ENCODE data around the gene CCDC17.

The CCDC17 gene

DNA sequence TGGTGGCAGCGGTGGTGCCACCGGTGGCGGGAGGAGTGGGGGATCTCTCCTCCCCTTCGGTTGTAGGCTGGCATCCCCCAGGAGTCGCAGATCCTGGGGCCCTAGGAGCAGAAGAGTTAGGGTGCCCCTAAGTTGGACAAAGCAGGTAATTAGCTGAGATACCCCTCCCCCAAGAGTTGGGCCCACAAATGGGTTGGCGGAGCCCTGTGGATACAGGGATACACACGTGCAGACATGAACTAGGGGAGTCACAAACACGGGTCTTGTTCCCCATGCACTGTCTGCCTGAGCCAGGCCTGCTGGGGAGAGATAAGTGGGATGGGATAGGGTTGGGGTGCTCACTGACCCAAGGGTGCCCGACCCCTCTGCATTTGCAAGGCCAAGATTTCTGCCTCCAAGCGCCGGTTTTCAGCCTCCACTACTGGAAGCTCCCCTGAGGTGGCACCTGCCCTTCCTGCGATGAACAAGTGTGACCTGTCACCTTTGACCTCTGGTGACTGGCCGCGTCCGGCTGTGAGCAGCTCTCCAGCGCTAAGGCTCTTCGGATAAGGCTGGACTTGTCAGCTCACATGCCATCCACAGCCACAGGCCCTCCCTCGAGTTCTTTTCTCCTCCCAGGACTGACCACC lies 1.8 kb downstream of the CCDC17 start:
- Histone ChIP-seq H3K4me3 (ENCODE audit: extremely low read depth, insufficient read depth, low read length, poor library complexity, severe bottlenecking) (no peak overlapping the region), H3K27ac (ENCODE audit: low read depth, low read length, severe bottlenecking) (peak overlapping the region; percentile 49), H3K36me3 (ENCODE audit: control insufficient read depth, insufficient read depth, low read length) (peaks cover 63% of the 10 kb centered on the region), H3K9me3 (ENCODE audit: control insufficient read depth, low read length) (no peaks in the 10 kb centered on the region), H3K4me1 (ENCODE audit: control insufficient read depth, insufficient read depth, low read length, poor library complexity, severe bottlenecking) (no peaks in the 10 kb centered on the region)
- 93% methylated on average over 16 of the region's 18 CpGs for WGBS, 2 experiments (ENCODE audit: insufficient coverage in 2 of 2)

DNA sequence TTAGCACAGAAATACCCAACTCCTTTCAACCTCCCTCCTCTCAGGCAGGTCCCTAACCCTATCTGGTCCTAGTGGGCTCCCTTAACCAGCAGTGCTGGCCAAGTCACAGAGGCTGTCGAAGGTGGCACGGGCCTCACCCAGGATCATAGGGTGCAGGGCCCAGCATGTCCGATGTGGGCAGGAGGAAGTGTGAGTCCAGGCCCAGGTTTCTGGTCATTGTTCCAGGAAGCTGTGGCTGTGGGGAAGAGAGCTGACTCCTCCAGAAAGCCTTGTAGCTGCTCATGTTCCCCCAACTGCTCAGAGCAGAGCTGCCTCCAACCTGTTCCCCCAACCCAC lies 2.4 kb downstream of the CCDC17 start:
- H3K4me3 ChIP-seq (ENCODE audit: extremely low read depth, insufficient read depth, low read length, poor library complexity, severe bottlenecking), result no peak overlapping the region
- peaks cover 63% of the 10 kb centered on the region for H3K36me3 ChIP-seq (ENCODE audit: control insufficient read depth, insufficient read depth, low read length)
- H3K27ac ChIP-seq (ENCODE audit: low read depth, low read length, severe bottlenecking), result peak overlapping the region; percentile 49
- H3K4me1 ChIP-seq (ENCODE audit: control insufficient read depth, insufficient read depth, low read length, poor library complexity, severe bottlenecking), result no peaks in the 10 kb centered on the region
- 90 to 94% methylated on average over 3 of the region's 3 CpGs for WGBS, 2 experiments (ENCODE audit: insufficient coverage in 2 of 2)
- H3K9me3 ChIP-seq (ENCODE audit: control insufficient read depth, low read length), result no peaks in the 10 kb centered on the region

DNA sequence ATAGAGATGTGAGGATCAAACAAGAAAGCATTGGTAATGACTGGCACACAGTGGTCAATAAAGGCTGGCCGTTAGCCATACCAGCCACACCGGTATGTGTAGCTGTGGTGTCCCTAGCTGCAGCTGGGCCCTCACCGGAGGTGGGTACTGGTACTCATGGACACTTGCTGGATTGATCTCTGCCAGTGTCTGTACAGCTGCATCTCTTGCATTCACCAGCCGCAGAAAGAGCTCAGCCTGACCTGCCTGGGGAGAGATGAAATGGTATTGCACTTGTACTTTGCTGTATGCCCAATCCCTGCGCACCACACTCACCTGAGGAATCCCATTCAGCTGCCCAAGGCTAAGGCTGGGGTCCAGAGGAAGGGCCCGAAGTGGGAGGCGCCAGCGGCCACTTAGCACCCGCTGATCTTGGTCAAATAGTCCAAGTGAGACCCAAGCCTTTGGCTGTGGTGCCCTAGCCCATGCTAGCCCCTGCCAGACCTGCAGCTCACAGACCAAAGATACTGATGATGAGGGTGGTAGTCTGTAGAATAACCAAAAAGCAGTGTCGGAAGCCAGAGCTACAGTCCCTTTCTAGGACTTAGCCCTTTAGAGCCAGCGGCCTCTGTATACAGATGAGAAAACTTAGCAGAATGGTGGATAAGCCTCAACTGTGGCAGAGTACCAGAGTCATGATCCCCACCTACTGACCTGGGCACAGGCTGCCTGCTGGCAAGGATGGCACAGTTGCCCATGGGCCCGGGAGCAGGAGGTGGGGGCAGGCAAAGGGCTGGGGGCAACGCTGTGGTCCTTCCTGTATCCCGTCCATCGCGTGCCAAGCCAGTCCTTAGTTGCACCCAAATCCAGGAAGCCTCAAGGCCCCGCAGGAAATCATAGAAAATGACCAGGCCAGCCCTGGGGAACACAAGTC lies 3.0 kb downstream of the CCDC17 start:
- WGBS, 2 experiments (ENCODE audit: insufficient coverage in 2 of 2), result 92 to 96% methylated on average over 15 to 16 of the region's 17 CpGs
- H3K9me3 ChIP-seq (ENCODE audit: control insufficient read depth, low read length), result no peaks in the 10 kb centered on the region
- H3K4me3 ChIP-seq (ENCODE audit: extremely low read depth, insufficient read depth, low read length, poor library complexity, severe bottlenecking), result no peak overlapping the region
- H3K27ac ChIP-seq (ENCODE audit: low read depth, low read length, severe bottlenecking), result peak overlapping the region; percentile 49
- peaks cover 65% of the 10 kb centered on the region for H3K36me3 ChIP-seq (ENCODE audit: control insufficient read depth, insufficient read depth, low read length)
- no peaks in the 10 kb centered on the region for H3K4me1 ChIP-seq (ENCODE audit: control insufficient read depth, insufficient read depth, low read length, poor library complexity, severe bottlenecking)

DNA sequence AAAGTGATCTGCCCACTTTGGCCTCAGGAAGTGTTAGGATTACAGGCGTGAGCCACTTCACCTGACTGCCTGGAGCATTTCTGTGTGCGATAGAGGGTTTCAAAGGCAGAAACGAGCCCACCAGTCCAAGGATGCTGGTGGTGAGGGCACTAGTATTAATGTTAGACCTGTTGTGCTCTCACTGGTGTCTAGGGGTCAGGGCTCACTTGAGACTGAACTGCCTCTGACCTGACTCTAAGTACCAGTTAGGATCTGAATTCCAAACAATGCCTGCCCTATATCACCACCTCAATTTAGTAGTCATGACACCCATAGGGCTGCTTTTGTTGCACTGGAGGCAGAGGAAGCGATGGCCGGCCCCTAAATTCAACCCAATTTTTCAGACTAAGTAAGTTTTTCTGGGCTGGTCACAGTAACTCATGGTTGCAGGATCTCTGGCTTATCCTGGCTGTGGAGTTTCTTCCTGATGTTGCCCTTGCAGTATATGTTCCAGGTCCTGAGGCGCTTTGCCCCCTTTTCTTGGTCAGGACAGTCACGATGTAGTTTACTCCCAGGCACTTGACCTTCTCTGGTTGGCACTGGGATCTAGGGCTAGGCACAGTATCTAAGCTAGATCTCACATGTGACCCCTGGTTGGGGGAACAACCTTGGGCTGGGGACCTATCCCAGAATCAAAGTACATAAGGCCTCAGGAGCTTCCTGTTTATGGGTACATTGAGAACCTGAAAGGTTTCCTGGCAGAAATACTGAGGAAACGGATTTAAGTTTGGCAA lies 4.5 kb downstream of the CCDC17 start:
- no peaks in the 10 kb centered on the region for H3K4me1 ChIP-seq (ENCODE audit: control insufficient read depth, insufficient read depth, low read length, poor library complexity, severe bottlenecking)
- no peak overlapping the region for H3K4me3 ChIP-seq (ENCODE audit: extremely low read depth, insufficient read depth, low read length, poor library complexity, severe bottlenecking)
- no peak overlapping the region for H3K27ac ChIP-seq (ENCODE audit: low read depth, low read length, severe bottlenecking)
- no peaks in the 10 kb centered on the region for H3K9me3 ChIP-seq (ENCODE audit: control insufficient read depth, low read length)
- 78 to 81% methylated on average over 5 to 8 of the region's 8 CpGs for WGBS, 2 experiments (ENCODE audit: insufficient coverage in 2 of 2)
- H3K36me3 ChIP-seq (ENCODE audit: control insufficient read depth, insufficient read depth, low read length), result peaks cover 71% of the 10 kb centered on the region

DNA sequence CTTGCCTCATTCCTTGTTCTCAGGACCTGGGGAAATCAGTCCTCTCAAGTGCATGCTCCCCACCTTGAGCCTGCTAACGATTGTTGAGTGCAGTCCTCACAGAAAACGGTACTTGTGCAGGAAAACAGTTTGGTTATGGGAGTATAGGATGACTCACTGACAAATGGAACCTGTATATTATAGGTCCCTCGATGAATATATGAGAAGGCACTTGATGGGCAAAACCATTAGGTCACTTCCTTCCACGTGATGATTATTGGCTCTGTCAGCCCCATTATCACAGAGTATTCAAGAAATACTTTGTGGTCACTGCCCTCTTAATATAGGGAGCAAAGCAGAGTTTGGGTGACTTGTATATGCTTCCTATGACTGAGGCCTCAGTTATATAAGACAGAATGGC lies 6.2 kb downstream of the CCDC17 start:
- Histone ChIP-seq H3K36me3 (ENCODE audit: control insufficient read depth, insufficient read depth, low read length) (peaks cover 74% of the 10 kb centered on the region), H3K9me3 (ENCODE audit: control insufficient read depth, low read length) (no peaks in the 10 kb centered on the region), H3K4me3 (ENCODE audit: extremely low read depth, insufficient read depth, low read length, poor library complexity, severe bottlenecking) (no peak overlapping the region), H3K27ac (ENCODE audit: low read depth, low read length, severe bottlenecking) (no peak overlapping the region), H3K4me1 (ENCODE audit: control insufficient read depth, insufficient read depth, low read length, poor library complexity, severe bottlenecking) (no peaks in the 10 kb centered on the region)
- WGBS, 2 experiments (ENCODE audit: insufficient coverage in 2 of 2), result 98 to 100% methylated on average over 3 to 4 of the region's 4 CpGs

DNA sequence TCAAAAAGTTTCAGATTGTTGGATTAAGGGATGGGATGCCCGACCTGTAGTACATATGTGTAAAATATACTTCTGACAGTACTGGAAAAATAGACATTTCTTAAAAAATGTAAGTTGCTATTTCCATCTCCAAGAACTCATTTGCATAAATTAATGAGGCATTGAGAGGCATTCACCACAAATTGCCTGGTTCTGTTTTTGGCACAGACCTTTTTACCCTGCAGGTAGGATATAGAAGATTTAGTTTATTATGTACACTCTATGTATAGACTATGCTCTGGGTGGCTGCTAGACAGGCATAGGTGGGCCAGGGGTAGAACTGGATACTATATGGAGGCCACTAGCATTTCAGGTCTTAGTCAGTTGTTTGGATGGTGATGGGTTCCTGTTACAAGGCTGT lies 8.0 kb downstream of the CCDC17 start:
- no peak overlapping the region for H3K4me3 ChIP-seq (ENCODE audit: extremely low read depth, insufficient read depth, low read length, poor library complexity, severe bottlenecking)
- no CpG with 5 or more reads among the region's 1 CpG for WGBS, 2 experiments (ENCODE audit: insufficient coverage in 2 of 2)
- no peak overlapping the region for H3K27ac ChIP-seq (ENCODE audit: low read depth, low read length, severe bottlenecking)
- no peaks in the 10 kb centered on the region for H3K9me3 ChIP-seq (ENCODE audit: control insufficient read depth, low read length)
- no peaks in the 10 kb centered on the region for H3K4me1 ChIP-seq (ENCODE audit: control insufficient read depth, insufficient read depth, low read length, poor library complexity, severe bottlenecking)
- H3K36me3 ChIP-seq (ENCODE audit: control insufficient read depth, insufficient read depth, low read length), result peaks cover 84% of the 10 kb centered on the region

DNA sequence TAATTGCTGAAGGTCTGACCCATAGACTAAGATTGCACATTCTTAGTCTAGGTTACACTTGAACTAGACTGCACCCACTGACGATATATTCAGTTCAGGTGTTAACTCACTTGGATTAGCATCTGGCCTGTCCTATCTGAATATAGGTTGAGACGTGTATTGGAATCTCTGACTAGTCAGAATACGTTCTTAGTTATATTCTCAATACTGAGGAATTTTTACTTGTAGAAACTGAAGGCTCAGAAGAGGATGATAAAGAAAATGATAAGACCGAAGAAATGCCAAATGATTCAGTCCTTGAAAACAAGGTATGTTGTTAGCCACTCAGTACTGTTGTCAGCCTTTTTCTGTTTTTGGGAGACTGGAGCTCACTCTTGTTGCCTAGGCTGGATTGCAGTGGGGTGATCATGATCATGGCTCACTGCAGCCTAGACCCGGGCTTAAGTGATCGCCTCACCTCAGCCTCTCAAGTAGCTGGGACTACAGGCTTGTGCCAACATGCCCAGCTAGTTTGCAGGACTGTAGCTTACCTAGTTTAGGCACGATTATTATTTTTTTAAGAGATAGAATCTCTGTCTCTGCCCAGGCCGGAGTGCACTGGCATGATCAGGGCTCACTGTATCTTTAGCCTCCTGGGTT lies 10.8 kb downstream of the CCDC17 start:
- peaks cover 92% of the 10 kb centered on the region for H3K36me3 ChIP-seq (ENCODE audit: control insufficient read depth, insufficient read depth, low read length)
- 93 to 94% methylated on average over 6 to 7 of the region's 8 CpGs for WGBS, 2 experiments (ENCODE audit: insufficient coverage in 2 of 2)

DNA sequence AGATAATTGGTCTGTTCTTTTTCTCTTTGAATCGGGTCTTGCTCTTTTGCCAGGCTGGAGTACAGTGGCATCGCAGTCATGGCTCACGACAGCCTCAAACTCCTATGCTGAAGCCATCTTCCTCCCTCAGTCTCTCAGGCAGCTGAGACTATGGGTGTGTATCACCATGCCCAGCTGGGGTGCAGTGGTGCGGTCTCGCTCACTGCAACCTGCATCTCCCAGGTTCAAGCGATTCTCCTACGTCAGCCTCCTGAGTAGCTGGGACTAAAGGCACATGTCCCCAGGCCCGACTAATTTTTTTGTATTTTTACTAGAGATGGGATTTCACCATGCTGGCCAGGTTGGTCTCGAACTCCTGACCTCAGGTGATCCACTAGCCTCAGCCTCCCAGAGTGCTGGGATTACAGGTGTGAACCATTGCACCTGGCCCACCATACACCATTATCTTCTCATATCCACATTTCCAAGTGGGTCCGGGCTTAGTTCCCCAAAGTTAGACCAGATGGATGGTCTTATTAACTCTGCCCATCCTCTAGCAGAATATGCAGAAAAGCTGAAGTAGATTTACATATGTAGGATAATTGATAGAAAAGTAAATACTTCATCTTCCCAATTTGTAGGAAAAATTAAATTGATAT lies 13.1 kb downstream of the CCDC17 start:
- no peak overlapping the region for H3K27ac ChIP-seq (ENCODE audit: low read depth, low read length, severe bottlenecking)
- H3K36me3 ChIP-seq (ENCODE audit: control insufficient read depth, insufficient read depth, low read length), result peaks cover 92% of the 10 kb centered on the region
- peaks cover 10% of the 10 kb centered on the region for H3K4me1 ChIP-seq (ENCODE audit: control insufficient read depth, insufficient read depth, low read length, poor library complexity, severe bottlenecking)
- 95% methylated on average over 8 of the region's 10 CpGs for WGBS, 2 experiments (ENCODE audit: insufficient coverage in 2 of 2)
- H3K9me3 ChIP-seq (ENCODE audit: control insufficient read depth, low read length), result no peaks in the 10 kb centered on the region
- no peak overlapping the region for H3K4me3 ChIP-seq (ENCODE audit: extremely low read depth, insufficient read depth, low read length, poor library complexity, severe bottlenecking)

More for the DNA sequence above, 10.8 kb downstream of the CCDC17 start:
- Histone ChIP-seq H3K27ac (ENCODE audit: low read depth, low read length, severe bottlenecking) (peak overlapping the region; percentile 16), H3K4me1 (ENCODE audit: control insufficient read depth, insufficient read depth, low read length, poor library complexity, severe bottlenecking) (peaks cover 10% of the 10 kb centered on the region), H3K9me3 (ENCODE audit: control insufficient read depth, low read length) (no peaks in the 10 kb centered on the region), H3K4me3 (ENCODE audit: extremely low read depth, insufficient read depth, low read length, poor library complexity, severe bottlenecking) (no peak overlapping the region)

DNA sequence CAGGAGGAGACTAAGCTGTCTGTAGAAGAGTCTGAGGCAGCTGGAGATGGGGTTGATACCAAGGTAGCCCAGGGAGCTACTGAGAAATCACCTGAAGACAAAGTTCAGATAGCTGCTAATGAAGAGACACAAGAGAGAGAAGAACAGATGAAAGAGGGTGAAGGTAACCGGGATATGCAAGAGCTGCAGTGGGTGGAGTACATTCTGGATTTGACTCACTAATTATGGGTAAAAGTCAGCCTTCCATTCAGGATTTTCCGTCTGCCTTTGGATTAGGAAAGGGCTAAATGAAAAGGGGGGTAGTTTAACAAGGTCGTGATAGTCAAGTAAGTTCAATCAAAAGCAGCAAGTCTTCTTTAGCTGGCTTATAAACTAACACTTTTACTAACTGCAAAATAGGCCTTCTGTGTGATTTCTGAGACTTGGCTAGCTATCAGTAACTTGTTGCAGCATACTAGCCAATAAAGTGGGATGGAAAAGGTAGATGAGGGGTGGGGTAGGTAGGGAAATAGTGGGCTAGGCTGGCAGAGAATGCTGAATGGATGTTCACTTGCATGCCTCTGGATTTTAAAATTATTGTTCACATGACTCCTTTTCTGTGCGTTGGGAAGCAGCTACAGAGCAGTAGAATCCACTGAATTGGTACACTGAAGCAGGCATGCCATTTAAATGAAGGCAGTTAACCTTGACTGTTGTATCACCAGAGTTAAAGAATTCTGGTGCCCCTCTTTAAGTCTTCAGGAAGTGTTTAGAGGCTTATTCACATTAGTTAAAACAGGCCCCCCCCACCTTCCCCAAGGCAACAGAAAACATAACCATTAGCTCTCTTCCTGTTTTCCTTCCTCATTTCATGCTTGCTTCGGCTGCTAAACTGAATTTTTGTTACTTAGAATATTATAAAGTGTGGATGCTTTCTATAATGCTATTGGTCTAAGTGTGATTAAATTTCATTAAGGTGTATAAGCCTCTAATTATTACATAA lies 15.4 kb downstream of the CCDC17 start:
- 100% methylated on average over 2 to 3 of the region's 5 CpGs for WGBS, 2 experiments (ENCODE audit: insufficient coverage in 2 of 2)
- Histone ChIP-seq H3K4me3 (ENCODE audit: extremely low read depth, insufficient read depth, low read length, poor library complexity, severe bottlenecking) (no peak overlapping the region), H3K36me3 (ENCODE audit: control insufficient read depth, insufficient read depth, low read length) (peaks cover 78% of the 10 kb centered on the region), H3K4me1 (ENCODE audit: control insufficient read depth, insufficient read depth, low read length, poor library complexity, severe bottlenecking) (peaks cover 10% of the 10 kb centered on the region), H3K27ac (ENCODE audit: low read depth, low read length, severe bottlenecking) (no peak overlapping the region), H3K9me3 (ENCODE audit: control insufficient read depth, low read length) (no peaks in the 10 kb centered on the region)
